ENCODE results near the gene UNC5B.

The UNC5B gene

GRCh38 chr10:71343392-71343773 lies 131.0 kb downstream of the UNC5B start:
- H2AFZ ChIP-seq (ENCODE audit: low read depth, low read length): no peak overlapping the region
- ATAC-seq (ENCODE audit: insufficient read depth, low read depth): no peak
- H3K4me2 ChIP-seq (ENCODE audit: insufficient read depth, low read length): no peak overlapping the region
- H3K4me3 ChIP-seq (ENCODE audit: low read depth in 1 of 2, low read length in 2 of 2): no peak overlapping the region
- no peak for DNase-seq
- no peak overlapping the region for H3K27ac ChIP-seq (ENCODE audit: low read length)
- H3K36me3 ChIP-seq (ENCODE audit: insufficient read depth, low read length): peaks cover 8% of the 10 kb centered on the region; the same call in 1 of the 2 replicates
- H4K20me1 ChIP-seq (ENCODE audit: insufficient read depth, low read length): peaks cover 4% of the 10 kb centered on the region; the same call in 1 of the 2 replicates
- H3K79me2 ChIP-seq (ENCODE audit: insufficient read depth, low read length): no peaks in the 10 kb centered on the region
- H3K9me3 ChIP-seq (ENCODE audit: insufficient read depth, low read length, severe bottlenecking): no peaks in the 10 kb centered on the region
- H3K4me1 ChIP-seq (ENCODE audit: insufficient read depth, low read length): no peaks in the 10 kb centered on the region
- TF ChIP-seq CTCF (IDR thresholded peaks at IDR 0.05; ENCODE audit: borderline replicate concordance, extremely low read depth, low read length, poor library complexity, severe bottlenecking) (no peak), EZH2 (IDR thresholded peaks at IDR 0.05; ENCODE audit: borderline replicate concordance, low read depth, low read length, severe bottlenecking) (no peak)
- no peaks in the 10 kb centered on the region for H3K27me3 ChIP-seq (ENCODE audit: insufficient read depth, low read length, poor library complexity)
- no peak overlapping the region for H3K9ac ChIP-seq (ENCODE audit: low read depth, low read length)

GRCh38 chr10:71344154-71344925 lies 132.0 kb downstream of the UNC5B start:
- peaks cover under 1% of the 10 kb centered on the region; the same call in 1 of the 2 replicates for H3K36me3 ChIP-seq (ENCODE audit: insufficient read depth, low read length)
- H3K79me2 ChIP-seq (ENCODE audit: insufficient read depth, low read length): no peaks in the 10 kb centered on the region
- H3K4me1 ChIP-seq (ENCODE audit: insufficient read depth, low read length): no peaks in the 10 kb centered on the region
- H3K4me3 ChIP-seq (ENCODE audit: low read depth in 1 of 2, low read length in 2 of 2): no peak overlapping the region
- no peaks in the 10 kb centered on the region for H3K9me3 ChIP-seq (ENCODE audit: insufficient read depth, low read length, severe bottlenecking)
- no peak overlapping the region for H3K4me2 ChIP-seq (ENCODE audit: insufficient read depth, low read length)
- ATAC-seq (ENCODE audit: insufficient read depth, low read depth): no peak
- H3K27me3 ChIP-seq (ENCODE audit: insufficient read depth, low read length, poor library complexity): no peaks in the 10 kb centered on the region
- peaks cover 4% of the 10 kb centered on the region; the same call in 1 of the 2 replicates for H4K20me1 ChIP-seq (ENCODE audit: insufficient read depth, low read length)
- no peak for DNase-seq
- no peak overlapping the region for H2AFZ ChIP-seq (ENCODE audit: low read depth, low read length)
- TF ChIP-seq EZH2 (IDR thresholded peaks at IDR 0.05; ENCODE audit: borderline replicate concordance, low read depth, low read length, severe bottlenecking) (no peak), CTCF (IDR thresholded peaks at IDR 0.05; ENCODE audit: borderline replicate concordance, extremely low read depth, low read length, poor library complexity, severe bottlenecking) (no peak)
- H3K9ac ChIP-seq (ENCODE audit: low read depth, low read length): no peak overlapping the region
- H3K27ac ChIP-seq (ENCODE audit: low read length): no peak overlapping the region

- Histone ChIP-seq H3K9me3 (ENCODE audit: insufficient read depth, low read length, severe bottlenecking) (no peaks in the 10 kb centered on the region), H3K27ac (ENCODE audit: low read length) (no peak overlapping the region), H3K4me2 (ENCODE audit: insufficient read depth, low read length) (no peak overlapping the region), H3K4me1 (ENCODE audit: insufficient read depth, low read length) (no peaks in the 10 kb centered on the region), H4K20me1 (ENCODE audit: insufficient read depth, low read length) (peaks cover 9% of the 10 kb centered on the region), H2AFZ (ENCODE audit: low read depth, low read length) (no peak overlapping the region), H3K36me3 (ENCODE audit: insufficient read depth, low read length) (no peaks in the 10 kb centered on the region), H3K9ac (ENCODE audit: low read depth, low read length) (no peak overlapping the region), H3K4me3 (ENCODE audit: low read depth in 1 of 2, low read length in 2 of 2) (no peak overlapping the region), H3K27me3 (ENCODE audit: insufficient read depth, low read length, poor library complexity) (no peaks in the 10 kb centered on the region), H3K79me2 (ENCODE audit: insufficient read depth, low read length) (no peaks in the 10 kb centered on the region)
- TF ChIP-seq CTCF (IDR thresholded peaks at IDR 0.05; ENCODE audit: borderline replicate concordance, extremely low read depth, low read length, poor library complexity, severe bottlenecking) (no peak), EZH2 (IDR thresholded peaks at IDR 0.05; ENCODE audit: borderline replicate concordance, low read depth, low read length, severe bottlenecking) (no peak)
- ATAC-seq (ENCODE audit: insufficient read depth, low read depth): peak; percentile 64
- no peak for DNase-seq
These were observed 132.7 kb downstream of the UNC5B start for GRCh38 chr10:71344993-71345480.
